Measurements from ENCODE around the gene NPIPB9. TPM values are rescaled to one million over a fixed set of nuclear protein-coding genes. Genes with fewer than 3 reads are reported as not detected.
"Not testable (repeated sequence)": the region's sequence is repeated elsewhere in the genome, so short reads cannot be mapped to it uniquely, and the experiment has no call there.

NPIPB9 gene
- polyA plus RNA-seq, 1 experiment = 0.16 TPM

DNA sequence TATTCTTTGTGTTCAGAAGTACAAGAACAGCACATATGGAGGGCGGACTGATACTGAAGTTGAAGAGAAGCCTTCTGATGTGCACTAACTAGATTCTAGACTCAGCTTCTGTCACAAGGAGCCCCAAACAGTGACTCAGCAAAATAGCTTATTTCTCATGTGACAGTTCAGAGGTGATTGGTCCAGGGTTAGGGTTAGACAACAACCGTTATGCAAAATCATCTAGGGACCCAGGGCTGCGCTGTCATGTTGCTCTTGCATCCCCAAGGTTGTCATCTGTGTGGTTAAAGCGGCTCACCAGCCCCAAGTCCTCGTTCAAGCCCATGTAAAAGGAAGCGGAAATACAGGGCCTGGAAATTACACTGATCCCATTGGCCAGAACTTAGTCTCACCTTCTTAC lies 30.1 kb downstream of the NPIPB9 start:
- H3K4me3 ChIP-seq (ENCODE audit: low read depth, low read length); DNase-seq (ENCODE audit: low read depth); H3K36me3 ChIP-seq (ENCODE audit: control insufficient read depth, insufficient read depth, low read length); H3K27me3 ChIP-seq (ENCODE audit: control insufficient read depth, insufficient read depth, low read length); POLR2A ChIA-PET; CTCF ChIA-PET: not testable (repeated sequence)

GRCh38 chr16:28782357-28782756 lies 30.8 kb downstream of the NPIPB9 start:
- CTCF ChIA-PET; H3K36me3 ChIP-seq (ENCODE audit: control insufficient read depth, insufficient read depth, low read length); DNase-seq (ENCODE audit: low read depth); POLR2A ChIA-PET; H3K4me3 ChIP-seq (ENCODE audit: low read depth, low read length); H3K27me3 ChIP-seq (ENCODE audit: control insufficient read depth, insufficient read depth, low read length): not testable (repeated sequence)

DNA sequence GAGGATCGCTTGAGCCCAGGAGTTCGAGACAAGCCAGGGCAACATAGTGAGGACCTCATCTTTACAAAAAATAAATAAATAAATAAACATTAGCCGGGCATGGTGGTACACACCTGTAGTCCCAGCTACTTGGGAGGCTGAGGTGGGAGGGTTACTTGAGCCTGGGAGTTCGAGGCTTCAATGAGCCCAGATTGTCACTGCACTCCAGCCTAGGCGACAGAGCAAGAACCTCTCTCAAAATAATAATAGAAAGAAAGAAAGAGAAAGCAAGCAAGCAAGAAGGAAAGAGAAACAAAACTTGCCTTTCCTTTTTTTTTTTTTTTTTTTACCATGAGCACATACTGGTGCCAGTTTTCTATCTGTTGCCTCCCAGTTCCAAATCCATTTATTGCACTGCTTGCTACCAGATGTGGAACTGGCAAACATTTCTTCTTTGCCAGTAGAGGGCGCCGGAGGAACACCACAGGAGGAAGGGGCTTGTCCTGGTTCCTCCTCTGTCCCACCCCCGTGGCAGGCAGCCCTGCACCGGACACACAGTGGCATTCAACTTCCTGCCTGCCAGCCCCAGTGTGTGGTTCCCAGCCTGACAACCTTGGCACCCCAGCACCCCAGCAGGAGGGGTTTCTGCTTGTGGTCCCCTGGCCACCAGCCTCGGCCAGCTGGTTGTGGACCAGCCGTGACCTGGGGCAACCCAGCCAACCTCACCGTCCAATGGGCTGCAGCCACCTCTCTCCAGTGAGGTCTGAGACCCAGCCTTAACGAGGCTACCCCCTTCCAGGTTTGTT lies 50.8 kb downstream of the NPIPB9 start:
- H3K27me3 ChIP-seq (ENCODE audit: control insufficient read depth, insufficient read depth, low read length); H3K4me3 ChIP-seq (ENCODE audit: low read depth, low read length); POLR2A ChIA-PET; DNase-seq (ENCODE audit: low read depth); H3K36me3 ChIP-seq (ENCODE audit: control insufficient read depth, insufficient read depth, low read length); CTCF ChIA-PET: not testable (repeated sequence)

DNA sequence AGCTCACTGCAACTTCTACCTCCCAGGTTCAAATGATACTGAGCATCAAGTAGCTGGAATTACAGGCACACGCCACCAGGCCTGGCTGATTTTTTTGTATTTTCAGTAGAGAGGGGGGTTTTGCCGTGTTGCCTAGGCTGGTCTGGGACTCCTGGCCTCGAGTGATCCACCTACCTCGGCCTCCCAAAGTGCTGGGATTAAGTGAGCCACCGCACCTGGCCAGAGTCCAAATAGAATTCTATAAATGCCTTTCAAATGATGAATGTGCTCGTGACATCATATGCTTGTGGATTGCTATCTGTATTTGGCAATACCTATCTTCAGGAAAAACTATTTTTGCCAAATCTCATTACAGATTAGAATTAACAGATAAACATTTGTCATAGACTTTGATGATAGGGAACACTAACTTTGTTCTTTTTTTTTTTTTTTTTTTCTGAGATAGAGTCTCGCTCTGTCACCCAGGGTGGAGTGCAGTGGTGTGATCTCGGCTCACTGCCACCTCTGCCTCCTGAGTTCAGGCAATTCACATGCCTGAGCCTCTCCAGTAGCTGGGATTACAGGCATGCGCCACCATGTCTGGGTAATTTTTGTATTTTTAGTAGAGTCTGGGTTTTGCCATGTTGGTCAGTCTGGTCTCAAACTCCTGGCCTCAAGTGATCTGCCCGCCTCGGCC lies 56.0 kb downstream of the NPIPB9 start:
- H3K27me3 ChIP-seq (ENCODE audit: control insufficient read depth, insufficient read depth, low read length); POLR2A ChIA-PET; H3K36me3 ChIP-seq (ENCODE audit: control insufficient read depth, insufficient read depth, low read length); CTCF ChIA-PET; H3K4me3 ChIP-seq (ENCODE audit: low read depth, low read length); DNase-seq (ENCODE audit: low read depth): not testable (repeated sequence)

DNA sequence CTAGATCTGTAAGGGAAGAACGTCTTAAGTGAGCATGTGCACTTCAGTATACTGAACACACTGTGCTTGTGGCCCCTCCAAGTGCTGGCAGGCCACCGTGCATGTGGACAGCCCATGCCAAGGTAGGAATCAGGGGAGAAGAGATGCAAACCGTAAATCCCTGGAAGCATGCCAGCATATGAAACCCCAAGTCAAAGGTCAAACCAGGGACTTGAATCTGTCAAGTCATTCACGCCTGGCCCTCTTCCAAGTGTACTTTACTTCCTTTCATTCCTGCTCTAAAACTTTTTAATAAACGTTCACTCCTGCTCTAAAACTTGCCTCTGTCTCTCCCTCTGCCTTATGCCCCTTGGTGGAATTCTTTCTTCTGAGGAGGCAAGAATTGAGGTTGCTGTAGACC lies 68.4 kb downstream of the NPIPB9 start:
- ChIA-PET CTCF (interaction anchor here (0.9 kb wide), 1 partner anchor 126 kb away, joined by 3 read pairs; no protein-coding TSS in a partner anchor), POLR2A (no interaction called here)
- TF ChIP-seq, protein P1, sequence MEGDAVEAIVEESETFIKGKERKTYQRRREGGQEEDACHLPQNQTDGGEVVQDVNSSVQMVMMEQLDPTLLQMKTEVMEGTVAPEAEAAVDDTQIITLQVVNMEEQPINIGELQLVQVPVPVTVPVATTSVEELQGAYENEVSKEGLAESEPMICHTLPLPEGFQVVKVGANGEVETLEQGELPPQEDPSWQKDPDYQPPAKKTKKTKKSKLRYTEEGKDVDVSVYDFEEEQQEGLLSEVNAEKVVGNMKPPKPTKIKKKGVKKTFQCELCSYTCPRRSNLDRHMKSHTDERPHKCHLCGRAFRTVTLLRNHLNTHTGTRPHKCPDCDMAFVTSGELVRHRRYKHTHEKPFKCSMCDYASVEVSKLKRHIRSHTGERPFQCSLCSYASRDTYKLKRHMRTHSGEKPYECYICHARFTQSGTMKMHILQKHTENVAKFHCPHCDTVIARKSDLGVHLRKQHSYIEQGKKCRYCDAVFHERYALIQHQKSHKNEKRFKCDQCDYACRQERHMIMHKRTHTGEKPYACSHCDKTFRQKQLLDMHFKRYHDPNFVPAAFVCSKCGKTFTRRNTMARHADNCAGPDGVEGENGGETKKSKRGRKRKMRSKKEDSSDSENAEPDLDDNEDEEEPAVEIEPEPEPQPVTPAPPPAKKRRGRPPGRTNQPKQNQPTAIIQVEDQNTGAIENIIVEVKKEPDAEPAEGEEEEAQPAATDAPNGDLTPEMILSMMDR (IDR thresholded peaks at IDR 0.05; ENCODE audit: insufficient read depth, low read depth, low read length) = no peak
- Histone ChIP-seq H3K4me3 (ENCODE audit: low read depth, low read length) (no peak overlapping the region), H3K27me3 (ENCODE audit: control insufficient read depth, insufficient read depth, low read length) (no peaks in the 10 kb centered on the region), H3K36me3 (ENCODE audit: control insufficient read depth, insufficient read depth, low read length) (no peaks in the 10 kb centered on the region)
- no peak for DNase-seq (ENCODE audit: low read depth)

DNA sequence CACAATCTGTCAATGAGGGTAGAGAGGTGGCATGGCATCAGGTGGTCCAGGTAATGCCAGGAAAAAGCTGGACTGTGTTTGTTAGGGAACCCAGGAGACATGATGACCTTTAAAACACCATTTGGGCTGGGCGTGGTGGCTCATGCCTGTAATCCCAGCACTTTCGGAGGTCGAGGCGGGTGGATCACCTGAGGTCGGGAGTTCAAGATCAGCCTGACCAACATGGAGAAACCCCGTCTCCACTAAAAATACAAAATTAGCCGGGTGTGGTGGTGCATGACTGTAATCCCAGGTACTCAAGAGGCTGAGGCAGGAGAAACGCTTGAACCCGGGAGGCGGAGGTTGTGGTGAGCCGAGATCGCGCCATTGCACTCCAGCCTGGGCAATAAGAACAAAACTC lies 69.0 kb downstream of the NPIPB9 start:
- H3K36me3 ChIP-seq (ENCODE audit: control insufficient read depth, insufficient read depth, low read length); POLR2A ChIA-PET; DNase-seq (ENCODE audit: low read depth); H3K27me3 ChIP-seq (ENCODE audit: control insufficient read depth, insufficient read depth, low read length); H3K4me3 ChIP-seq (ENCODE audit: low read depth, low read length): not testable (repeated sequence)
- CTCF ChIA-PET = interaction anchor here (0.9 kb wide), 1 partner anchor 125 kb away, joined by 3 read pairs; no protein-coding TSS in a partner anchor

DNA sequence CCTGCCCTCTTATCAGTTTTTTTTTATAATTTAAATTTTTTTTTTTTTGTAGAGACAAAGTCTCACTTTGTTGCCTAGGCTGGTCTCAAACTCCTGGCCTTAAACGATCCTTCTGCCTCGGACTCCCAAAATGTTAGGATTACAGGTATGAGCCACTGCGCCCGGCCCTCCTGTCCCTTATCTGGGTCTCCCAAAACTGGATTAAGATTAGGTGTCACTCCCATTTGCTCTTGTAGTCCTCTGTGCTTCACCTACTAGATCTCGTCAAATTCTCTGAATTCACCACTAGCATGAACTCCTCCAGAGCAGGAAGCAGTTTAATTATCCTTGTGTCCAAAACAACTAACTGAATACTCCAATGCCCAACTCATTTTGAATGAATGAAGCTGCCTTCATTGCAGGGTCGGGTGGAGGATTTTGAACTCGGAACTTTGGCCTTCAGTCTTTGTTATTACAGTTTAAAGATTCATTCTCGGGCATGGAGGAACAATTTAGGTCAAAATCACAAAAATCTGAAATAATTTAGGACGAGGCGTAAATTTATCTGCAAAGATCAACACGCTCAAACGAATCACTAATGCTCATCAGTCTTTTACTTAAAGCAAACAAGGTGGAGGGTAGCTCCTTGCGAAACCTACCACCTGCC lies 70.4 kb downstream of the NPIPB9 start:
- Histone ChIP-seq H3K36me3 (ENCODE audit: control insufficient read depth, insufficient read depth, low read length) (peaks cover 7% of the 10 kb centered on the region), H3K4me3 (ENCODE audit: low read depth, low read length) (peak overlapping the region; percentile 82), H3K27me3 (ENCODE audit: control insufficient read depth, insufficient read depth, low read length) (no peaks in the 10 kb centered on the region)
- TF ChIP-seq, protein P1 (IDR thresholded peaks at IDR 0.05; ENCODE audit: insufficient read depth, low read depth, low read length) = no peak
- ChIA-PET CTCF (interaction anchor here (0.6 to 3.2 kb wide), 2 partner anchors 123 to 1690 kb away, joined by 3 to 12 read pairs; no protein-coding TSS in a partner anchor), POLR2A (no interaction called here)
- DNase-seq (ENCODE audit: low read depth) = no peak

Small RNA genes within 50 kb of the gene (small RNA-seq; reads per million reads assigned to genes)
- not detected for gene MIR6862-2 (ENCODE audit: insufficient read length, low read depth, low replicate concordance)

Other genes starting within 250 kb of the NPIPB9 start
- gene IL27, start 245.0 kb upstream of the NPIPB9 start, polyA plus RNA-seq (2011; rRNA removed) = not detected in 2 replicates
- 31.4 and 88.9 TPM in 2 replicates for gene NUPR1, start 212.8 kb upstream of the NPIPB9 start, polyA plus RNA-seq (2011; rRNA removed)
- gene SGF29, start 197.9 kb upstream of the NPIPB9 start, polyA plus RNA-seq (2011; rRNA removed) = 2.4 and 2.5 TPM in 2 replicates
- not detected in 2 replicates for gene SULT1A2, start 154.7 kb upstream of the NPIPB9 start, polyA plus RNA-seq (2011; rRNA removed)
- 0.12 and 0.13 TPM in 2 replicates for gene SULT1A1, start 141.7 kb upstream of the NPIPB9 start, polyA plus RNA-seq (2011; rRNA removed)
- 0.23 TPM in 1 of 2 replicates, not detected in the other for gene NPIPB8, start 113.7 kb upstream of the NPIPB9 start, polyA plus RNA-seq (2011; rRNA removed)
- gene EIF3C, start 40.3 kb upstream of the NPIPB9 start, polyA plus RNA-seq (2011; rRNA removed) = 349 and 418 TPM in 2 replicates
- 17.8 and 19.9 TPM in 2 replicates for gene ATXN2L, start 71.2 kb downstream of the NPIPB9 start, polyA plus RNA-seq (2011; rRNA removed)
- gene TUFM, start 94.6 kb downstream of the NPIPB9 start, polyA plus RNA-seq (2011; rRNA removed) = 77.2 and 118 TPM in 2 replicates
- gene SH2B1, start 112.1 kb downstream of the NPIPB9 start, polyA plus RNA-seq (2011; rRNA removed) = 14.6 and 24.7 TPM in 2 replicates
- 0.38 and 0.44 TPM in 2 replicates for gene ATP2A1, start 126.7 kb downstream of the NPIPB9 start, polyA plus RNA-seq (2011; rRNA removed)
- gene RABEP2, start 173.5 kb downstream of the NPIPB9 start, polyA plus RNA-seq (2011; rRNA removed) = 14.5 and 20.4 TPM in 2 replicates
- gene CD19, start 180.2 kb downstream of the NPIPB9 start, polyA plus RNA-seq (2011; rRNA removed) = not detected in 2 replicates
- gene NFATC2IP, start 199.2 kb downstream of the NPIPB9 start, polyA plus RNA-seq (2011; rRNA removed) = 23.6 and 30.7 TPM in 2 replicates
- 20.4 and 52.7 TPM in 2 replicates for gene SPNS1, start 223.0 kb downstream of the NPIPB9 start, polyA plus RNA-seq (2011; rRNA removed)
- gene LAT, start 233.3 kb downstream of the NPIPB9 start, polyA plus RNA-seq (2011; rRNA removed) = 3.1 and 6.3 TPM in 2 replicates